ENCODE measurements around the gene RNF31. TPM values are rescaled to one million over a fixed set of nuclear protein-coding genes. Genes with fewer than 3 reads are reported as not detected.
"Not testable (repeated sequence)": the region's sequence is repeated elsewhere in the genome, so short reads cannot be mapped to it uniquely, and the experiment has no call there.

RNF31 gene
- total RNA-seq, 2 donors from 2014 or later = 81.5 to 90.7 TPM

DNA sequence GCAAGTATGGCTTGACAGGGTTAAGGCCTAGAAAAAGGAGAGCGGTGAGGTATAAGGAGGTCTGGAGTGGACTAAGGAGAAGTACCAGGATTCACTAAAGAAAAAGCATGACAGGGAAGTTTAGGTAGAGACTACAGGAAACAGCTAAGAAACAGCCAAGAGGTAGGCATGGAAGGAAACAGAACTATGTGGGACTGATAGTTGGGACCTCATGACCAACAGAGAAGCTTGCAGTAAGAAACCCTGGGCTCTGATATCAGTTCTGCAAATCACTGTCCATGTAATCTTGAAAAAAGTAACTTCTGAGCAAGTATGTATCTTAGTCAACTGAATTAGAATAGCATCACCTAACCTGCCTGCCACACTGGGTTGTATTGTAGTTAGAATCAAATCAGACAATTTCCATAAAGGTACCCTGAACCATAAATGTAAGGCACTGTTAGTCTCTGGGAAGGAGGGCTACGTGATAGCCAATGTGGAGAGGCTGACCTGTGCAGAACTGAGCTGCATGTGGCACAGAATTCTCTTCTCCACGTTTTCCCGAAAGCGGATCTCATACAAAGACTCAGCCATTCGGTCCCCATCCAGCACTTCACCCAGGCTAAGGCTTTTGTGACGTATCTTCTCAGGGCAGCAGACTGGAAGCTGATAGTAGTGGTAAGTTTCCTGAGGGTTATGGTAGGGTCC, 47.0 kb downstream of the RNF31 start:
- no peak for ATAC-seq
- Mint-ChIP-seq H3K9me3 (no peaks in the 10 kb centered on the region), H3K27ac (peak overlapping the region; percentile 84 to 94), H3K36me3 (peaks cover 21 to 29% of the 10 kb centered on the region in 2 donors)
- no peak for DNase-seq (ENCODE audit: low spot score in 2 of 2)

DNA sequence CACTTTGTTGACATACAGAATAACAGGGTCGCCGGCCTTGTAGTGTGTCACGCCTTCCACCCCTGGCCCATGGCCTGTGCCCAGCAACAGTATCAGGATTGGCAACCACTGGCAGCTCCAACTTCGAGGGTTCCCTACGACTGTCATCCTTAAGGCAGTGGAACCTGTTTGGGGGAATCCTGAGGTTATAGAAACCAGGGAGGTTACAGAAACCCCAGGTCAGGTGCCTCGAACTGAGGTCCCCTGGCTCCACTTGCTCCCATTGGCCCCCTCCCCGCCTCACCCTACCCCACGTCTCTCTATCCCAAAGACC, 47.5 kb downstream of the RNF31 start:
- DNase-seq (ENCODE audit: low spot score in 2 of 2) (no peak), ATAC-seq (no peak)
- Mint-ChIP-seq H3K27ac (peak overlapping the region; percentile 84 to 94), H3K9me3 (no peaks in the 10 kb centered on the region), H3K36me3 (peaks cover 21 to 31% of the 10 kb centered on the region in 2 donors)

GRCh38 chr14:24195186-24196070, 48.1 kb downstream of the RNF31 start, which contains the start of gene TM9SF1:
Gene TM9SF1 (minus strand): TSS chr14:24195441. CDS start chr14:24195019, 422 bp downstream.
- no peaks in the 10 kb centered on the region for H3K9me3 Mint-ChIP-seq
- ATAC-seq (peak; percentile 92 to 95), DNase-seq (ENCODE audit: low spot score in 2 of 2) (peak; percentile 86 to 90)
- H3K36me3 Mint-ChIP-seq = peaks cover 21 to 31% of the 10 kb centered on the region in 2 donors
- peak within 1 kb of the TSS; percentile 84 to 99 for H3K27ac Mint-ChIP-seq

- DNase-seq (ENCODE audit: low spot score in 2 of 2) = no peak
- H3K36me3 Mint-ChIP-seq = peaks cover 23 to 35% of the 10 kb centered on the region in 2 donors
- peak in 1 of 2 donors; percentile 15 for ATAC-seq
- peaks cover 0 to 1% of the 10 kb centered on the region in 2 donors for H3K9me3 Mint-ChIP-seq
- H3K27ac Mint-ChIP-seq = peak overlapping the region; percentile 84 to 99
These were observed 49.1 kb downstream of the RNF31 start for GRCh38 chr14:24196071-24197055.

DNA sequence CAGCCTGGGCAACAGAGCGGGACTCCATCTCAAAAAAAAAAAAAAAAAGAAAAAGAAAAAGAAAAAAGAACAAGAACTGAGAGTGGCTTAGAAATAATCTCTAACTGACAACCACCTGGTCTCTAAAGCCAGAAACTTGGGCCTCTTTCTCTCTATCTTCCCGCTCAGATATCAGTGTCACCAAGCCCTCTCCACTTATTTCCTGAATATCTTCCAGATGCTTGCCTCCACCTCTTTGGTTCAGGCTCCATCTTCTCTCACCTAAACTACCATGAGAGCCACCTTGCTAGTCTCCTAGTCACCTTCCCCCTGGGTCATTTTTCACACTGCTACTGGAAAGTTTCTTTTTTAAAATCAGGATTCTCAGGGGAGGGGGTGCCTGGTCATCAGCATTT, 49.8 kb downstream of the RNF31 start:
- Mint-ChIP-seq H3K36me3 (peaks cover 25 to 41% of the 10 kb centered on the region in 2 donors), H3K9me3 (peaks cover 0 to 4% of the 10 kb centered on the region in 2 donors), H3K27ac (peak overlapping the region; percentile 15 to 84)
- DNase-seq (ENCODE audit: low spot score in 2 of 2) (no peak), ATAC-seq (no peak)

DNA sequence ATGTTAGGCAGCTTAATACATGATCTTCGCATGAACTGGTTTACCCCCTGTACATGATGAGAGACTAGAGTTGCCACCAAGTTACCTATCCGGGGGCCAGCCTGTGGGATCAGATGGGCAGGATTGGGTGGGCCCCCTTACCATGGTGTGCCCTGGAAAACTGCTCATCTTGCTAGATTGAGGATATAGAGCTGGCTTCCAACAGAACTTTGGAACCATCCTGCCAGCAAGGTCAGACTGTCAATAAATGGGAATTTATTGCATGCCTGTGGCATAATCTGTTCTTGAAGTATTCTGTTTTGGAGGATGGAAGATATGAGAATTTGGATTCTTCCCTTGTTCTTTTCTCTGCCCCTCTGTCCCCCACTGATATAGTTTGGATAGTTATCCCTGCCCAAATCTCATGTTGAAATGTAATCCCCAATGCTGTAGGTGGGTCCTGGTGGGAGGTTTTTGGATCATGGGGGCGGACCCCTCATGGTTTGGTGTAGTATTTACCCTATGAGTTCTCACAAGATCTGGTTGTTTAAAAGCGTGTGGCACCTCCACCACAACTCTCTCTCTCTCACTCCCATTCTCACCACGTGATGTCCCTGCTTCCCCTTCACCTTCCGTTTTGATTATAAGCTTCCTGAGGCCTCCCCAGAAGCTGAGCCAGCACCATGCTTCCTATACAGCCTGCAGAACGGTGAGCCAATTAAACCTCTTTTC, 51.7 kb downstream of the RNF31 start:
- peaks cover 25 to 44% of the 10 kb centered on the region in 2 donors for H3K36me3 Mint-ChIP-seq
- H3K9me3 Mint-ChIP-seq = peaks cover 0 to 10% of the 10 kb centered on the region in 2 donors
- no peak for ATAC-seq
- DNase-seq (ENCODE audit: low spot score in 2 of 2) = no peak
- H3K27ac Mint-ChIP-seq = peak overlapping the region in 1 of 2 donors; percentile 60

DNA sequence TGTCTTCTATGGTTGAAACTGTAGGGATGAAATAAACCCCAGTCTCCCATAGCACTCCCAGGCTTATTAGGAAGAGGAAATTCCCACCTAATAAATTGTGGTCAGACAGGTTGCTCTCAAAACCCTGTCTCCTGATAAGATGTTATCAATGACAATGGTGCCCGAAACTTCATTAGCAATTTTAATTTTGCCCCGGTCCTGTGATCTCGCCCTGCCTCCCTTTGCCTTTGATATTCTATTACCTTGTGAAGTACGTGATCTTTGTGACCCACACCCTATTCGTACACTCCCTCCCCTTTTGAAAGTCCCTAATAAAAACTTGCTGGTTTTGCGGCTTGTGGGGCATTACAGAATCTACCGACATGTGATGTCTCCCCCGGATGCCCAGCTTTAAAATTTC, 55.2 kb downstream of the RNF31 start:
- Mint-ChIP-seq H3K27ac (peak overlapping the region in 1 of 2 donors; percentile 48), H3K36me3 (peaks cover 25 to 48% of the 10 kb centered on the region in 2 donors), H3K9me3 (peaks cover 0 to 10% of the 10 kb centered on the region in 2 donors)
- ATAC-seq = not testable (repeated sequence)
- peak in 1 of 2 donors; percentile 16 for DNase-seq (ENCODE audit: low spot score in 2 of 2)

DNA sequence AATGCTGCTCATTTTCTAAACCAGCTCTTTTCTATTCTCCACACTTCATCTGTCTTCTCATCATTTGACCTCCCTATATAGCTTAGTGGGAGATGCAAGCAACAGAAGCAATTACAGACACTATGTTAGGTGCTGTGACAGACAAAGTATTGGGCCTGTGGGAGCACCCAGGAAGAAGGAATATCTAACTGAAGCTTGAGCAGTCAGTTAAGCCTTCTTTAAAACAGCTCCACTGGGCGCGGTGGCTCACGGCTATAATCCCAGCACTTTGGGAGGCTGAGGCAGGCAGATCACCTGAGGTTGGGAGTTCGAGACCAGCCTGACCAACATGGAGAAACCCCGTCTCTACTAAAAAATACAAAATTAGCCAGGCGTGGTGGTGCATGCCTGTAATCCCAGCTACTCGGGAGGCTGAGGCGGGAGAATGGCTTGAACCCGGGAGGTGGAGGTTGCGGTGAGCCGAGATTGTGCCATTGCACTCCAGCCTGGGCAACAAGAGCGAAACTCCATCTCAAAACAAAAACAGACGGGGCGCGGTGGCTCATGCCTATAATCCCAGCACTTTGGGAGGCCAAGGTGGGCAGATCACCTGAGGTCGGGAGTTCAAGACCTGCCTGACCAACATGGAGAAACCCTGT, 56.1 kb downstream of the RNF31 start:
- H3K36me3 Mint-ChIP-seq = peaks cover 25 to 55% of the 10 kb centered on the region in 2 donors
- H3K9me3 Mint-ChIP-seq = peaks cover 0 to 10% of the 10 kb centered on the region in 2 donors
- not testable (repeated sequence) for ATAC-seq; H3K27ac Mint-ChIP-seq; DNase-seq (ENCODE audit: low spot score in 2 of 2)

DNA sequence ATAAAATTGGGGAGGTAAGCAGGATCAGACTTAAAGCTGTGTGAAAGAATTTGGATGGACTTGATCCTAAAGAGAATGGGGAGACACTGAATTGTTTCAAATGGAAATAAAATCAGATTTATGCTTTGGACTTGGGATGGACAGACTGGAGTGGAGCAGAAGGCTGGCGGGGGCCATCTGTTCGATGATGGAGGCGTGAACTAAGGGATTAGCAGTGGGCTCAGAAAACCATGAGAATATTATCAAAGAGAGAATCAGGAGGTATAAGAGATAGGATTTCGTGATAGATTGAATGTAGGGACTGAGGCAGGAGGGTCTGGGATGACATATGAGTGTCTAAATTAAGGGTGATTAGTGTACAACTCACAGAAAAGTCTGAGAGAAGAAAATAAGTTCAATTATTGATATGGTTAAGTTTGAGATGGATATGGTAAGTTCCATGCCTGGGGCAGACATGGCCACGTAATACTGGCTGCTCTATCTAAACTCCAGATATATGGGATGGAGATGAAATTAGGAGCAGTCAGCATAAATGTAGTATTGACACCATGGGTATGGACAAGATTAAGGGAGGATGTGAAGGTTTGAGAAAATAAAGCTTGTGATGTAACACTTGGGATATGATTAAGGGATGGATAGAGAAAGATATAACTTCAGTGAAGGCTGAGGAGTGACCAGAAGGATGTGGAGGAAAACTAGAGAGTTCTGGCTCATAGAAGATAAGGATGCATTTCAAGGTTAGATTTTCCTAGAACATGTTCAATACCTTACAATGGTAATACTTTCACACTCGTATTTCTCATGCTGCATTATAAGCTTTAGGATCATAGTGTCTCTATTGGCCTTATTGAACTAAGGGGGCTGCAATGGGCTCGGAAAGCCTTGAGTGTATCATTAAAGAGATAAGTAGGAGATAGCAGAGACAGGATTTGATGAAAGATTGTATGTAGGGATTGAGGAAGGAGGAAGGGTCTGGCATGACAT, 57.2 kb downstream of the RNF31 start:
- no peak overlapping the region for H3K27ac Mint-ChIP-seq
- H3K36me3 Mint-ChIP-seq = peaks cover 25 to 47% of the 10 kb centered on the region in 2 donors
- no peak for DNase-seq (ENCODE audit: low spot score in 2 of 2)
- no peak for ATAC-seq
- H3K9me3 Mint-ChIP-seq = peaks cover 0 to 10% of the 10 kb centered on the region in 2 donors

GRCh38 chr14:24206260-24207103, 59.2 kb downstream of the RNF31 start:
- ATAC-seq (no peak), DNase-seq (ENCODE audit: low spot score in 2 of 2) (no peak)
- Mint-ChIP-seq H3K9me3 (peaks cover 0 to 8% of the 10 kb centered on the region in 2 donors), H3K36me3 (peaks cover 37 to 58% of the 10 kb centered on the region in 2 donors), H3K27ac (peak overlapping the region; percentile 26 to 33)

DNA sequence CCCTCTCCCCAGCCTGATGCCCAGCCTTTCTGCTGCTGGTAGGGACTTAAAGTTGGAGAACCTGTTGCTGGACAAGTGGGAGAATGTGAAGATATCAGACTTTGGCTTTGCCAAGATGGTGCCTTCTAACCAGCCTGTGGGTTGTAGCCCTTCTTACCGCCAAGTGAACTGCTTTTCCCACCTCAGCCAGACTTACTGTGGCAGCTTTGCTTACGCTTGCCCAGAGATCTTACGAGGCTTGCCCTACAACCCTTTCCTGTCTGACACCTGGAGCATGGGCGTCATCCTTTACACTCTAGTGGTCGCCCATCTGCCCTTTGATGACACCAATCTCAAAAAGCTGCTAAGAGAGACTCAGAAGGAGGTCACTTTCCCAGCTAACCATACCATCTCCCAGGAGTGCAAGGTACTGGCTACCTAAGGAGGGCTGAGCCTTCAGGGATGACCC, 59.8 kb downstream of the RNF31 start:
- ATAC-seq (peak in 1 of 2 donors; percentile 18), DNase-seq (ENCODE audit: low spot score in 2 of 2) (no peak)
- H3K27ac Mint-ChIP-seq = peak overlapping the region; percentile 26 to 33
- H3K9me3 Mint-ChIP-seq = peaks cover 0 to 6% of the 10 kb centered on the region in 2 donors
- peaks cover 34 to 56% of the 10 kb centered on the region in 2 donors for H3K36me3 Mint-ChIP-seq

- peaks cover 31 to 52% of the 10 kb centered on the region in 2 donors for H3K36me3 Mint-ChIP-seq
- H3K9me3 Mint-ChIP-seq = peaks cover 0 to 6% of the 10 kb centered on the region in 2 donors
- peak overlapping the region in 1 of 2 donors; percentile 33 for H3K27ac Mint-ChIP-seq
- DNase-seq (ENCODE audit: low spot score in 2 of 2) = no peak
- ATAC-seq = no peak
These were observed 60.3 kb downstream of the RNF31 start for GRCh38 chr14:24207625-24208024.
